IMR-90 (cell line): ENCODE data around the gene NSUN7. TPM values are rescaled to one million over a fixed set of nuclear protein-coding genes. Genes with fewer than 3 reads are reported as not detected.

Source experiments
- ATAC-seq: fragments of 200-7000 bp; cut with Tn5 transposase; 2 replicates; pipeline ENCODE4 v1.9.1; 2020; ENCODE audit warnings: low read depth, mild to moderate bottlenecking, moderate library complexity
- BruUV-seq: library from RNA; stranded (reverse); fragments of 400-500 nt; replicated peaks from 2 replicates; lab custom pipeline; 2021; lab: Mats Ljungman, UMichigan
- CTCF ChIA-PET: fragments of 300-600 bp; formaldehyde crosslinking; extraction: SDS; loops from one replicate; lab custom pipeline; 2021; ENCODE audit warnings: antibody characterized with exemption; lab: Yijun Ruan, JAX
- POLR2A ChIA-PET: fragments of 300-600 bp; sonication (Branson Sonifier 250); formaldehyde crosslinking; loops from one replicate; lab custom pipeline; 2022; ENCODE audit warnings: antibody characterized with exemption; ENCODE audit not compliant: unreplicated experiment; lab: Charles Lee
- DNase-seq: peaks from one replicate; pipeline ENCODE4 v3.0.0; 2013
- H2AFZ ChIP-seq: replicated peaks from 2 replicates; pipeline ENCODE3; 2013; ENCODE audit warnings: low read length, mild to moderate bottlenecking; ENCODE audit not compliant: poor library complexity
- H2AK5ac ChIP-seq: 2 replicates; pipeline ENCODE4 v1.6.1; 2013; ENCODE audit warnings: low read depth, low read length, inconsistent platforms
- H2AK9ac ChIP-seq: replicated peaks from 2 replicates; pipeline ENCODE3; 2013; ENCODE audit warnings: mild to moderate bottlenecking, low read depth, low read length, moderate library complexity; ENCODE audit not compliant: poor library complexity
- H2BK120ac ChIP-seq: 2 replicates; pipeline ENCODE4 v1.6.1; 2013; ENCODE audit warnings: low read depth, low read length, inconsistent platforms
- H2BK15ac ChIP-seq: 3 replicates; pipeline ENCODE4 v1.6.1; 2013; ENCODE audit warnings: low read depth, low read length, inconsistent platforms
- H2BK20ac ChIP-seq: 2 replicates; pipeline ENCODE4 v1.6.1; 2013; ENCODE audit warnings: low read depth, mild to moderate bottlenecking, inconsistent platforms, low read length, moderate library complexity
- H2BK5ac ChIP-seq: 2 replicates; pipeline ENCODE4 v1.6.1; 2013; ENCODE audit warnings: mild to moderate bottlenecking, low read depth, low read length, inconsistent platforms; ENCODE audit not compliant: poor library complexity, severe bottlenecking
- H3K14ac ChIP-seq: replicated peaks from 2 replicates; pipeline ENCODE4 v1.6.1; 2013; ENCODE audit warnings: low read depth, low read length, inconsistent platforms
- H3K18ac ChIP-seq: 2 replicates; pipeline ENCODE4 v1.6.1; 2013; ENCODE audit warnings: low read depth, low read length, control low read depth
- H3K23ac ChIP-seq: 2 replicates; pipeline ENCODE4 v1.6.1; 2013; ENCODE audit warnings: low read depth, low read length, inconsistent platforms
- H3K27ac ChIP-seq: 2 replicates; pipeline ENCODE4 v1.5.1; 2013; ENCODE audit warnings: mild to moderate bottlenecking, control low read depth, low read length; ENCODE audit not compliant: insufficient read depth
- H3K27me3 ChIP-seq: 2 replicates; pipeline ENCODE4 v1.6.1; 2013; ENCODE audit warnings: low read length; ENCODE audit not compliant: control insufficient read depth, insufficient read depth
- H3K36me3 ChIP-seq: 2 replicates; pipeline ENCODE4 v1.6.1; 2013; ENCODE audit warnings: low read length, mixed read lengths; ENCODE audit not compliant: control insufficient read depth, insufficient read depth
- H3K4ac ChIP-seq: 2 replicates; pipeline ENCODE4 v1.6.1; 2013; ENCODE audit warnings: low read depth, low read length, inconsistent platforms
- H3K4me1 ChIP-seq: 2 replicates; pipeline ENCODE4 v1.6.1; 2013; ENCODE audit warnings: low read length, mixed read lengths; ENCODE audit not compliant: control insufficient read depth, insufficient read depth
- H3K4me2 ChIP-seq: 2 replicates; pipeline ENCODE4 v1.6.1; 2013; ENCODE audit warnings: low read depth, mild to moderate bottlenecking, control low read depth, low read length, moderate library complexity
- H3K4me3 ChIP-seq: 2 replicates; pipeline ENCODE4 v1.5.1; 2013; ENCODE audit warnings: low read depth, mild to moderate bottlenecking, control low read depth, low read length, moderate library complexity; ENCODE audit not compliant: insufficient read depth
- H3K56ac ChIP-seq: 2 replicates; pipeline ENCODE4 v1.6.1; 2013; ENCODE audit warnings: low read length, inconsistent platforms; ENCODE audit not compliant: insufficient read depth; ENCODE audit errors: extremely low read depth
- H3K79me1 ChIP-seq, 2 experiments: 2 replicates each; pipeline ENCODE4 v1.6.1; 2013; ENCODE audit warnings: low read length in 2 of 2, inconsistent platforms in 1 of 2, low read depth in 1 of 2
- H3K9ac ChIP-seq: 2 replicates; pipeline ENCODE4 v1.6.1; 2013; ENCODE audit warnings: low read depth, low read length, control low read depth
- H3K9me1 ChIP-seq: 2 replicates; pipeline ENCODE4 v1.6.1; 2013; ENCODE audit warnings: low read length, inconsistent platforms; ENCODE audit not compliant: insufficient read depth
- H3K9me3 ChIP-seq: 2 replicates; pipeline ENCODE4 v1.6.1; 2013; ENCODE audit warnings: low read length; ENCODE audit not compliant: control insufficient read depth, insufficient read depth
- H4K20me1 ChIP-seq: 2 replicates; pipeline ENCODE4 v1.6.1; 2013; ENCODE audit warnings: low read length, inconsistent platforms; ENCODE audit not compliant: insufficient read depth
- H4K5ac ChIP-seq: 2 replicates; pipeline ENCODE4 v1.6.1; 2013; ENCODE audit warnings: mild to moderate bottlenecking, low read depth, low read length, control low read depth
- H4K8ac ChIP-seq, 2 experiments: 2 replicates each; pipeline ENCODE4 v1.6.1; 2013; ENCODE audit warnings: low read depth in 2 of 2, low read length in 2 of 2, control low read depth in 1 of 2, inconsistent platforms in 1 of 2
- H4K91ac ChIP-seq: 2 replicates; pipeline ENCODE4 v1.6.1; 2013; ENCODE audit warnings: low read depth, low read length, inconsistent platforms; ENCODE audit not compliant: insufficient read depth
- MAZ ChIP-seq: IDR thresholded peaks from 2 replicates; pipeline ENCODE4 v1.6.1; 2012; ENCODE audit warnings: low read depth, mild to moderate bottlenecking, low read length, improper control_type of control experiment, moderate library complexity, borderline replicate concordance
- RAD21 ChIP-seq: IDR thresholded peaks from 2 replicates; pipeline ENCODE4 v1.6.1; 2012; ENCODE audit warnings: low read length, improper control_type of control experiment
- WGBS, 2 experiments: methylation state at CpG; one replicate each; pipeline versions ENCODE4 v1.1.5 to v1.1.7; 2013; ENCODE audit warnings: missing lambda C conversion rate in 2 of 2; ENCODE audit not compliant: insufficient read length in 1 of 2; ENCODE audit errors: extremely low coverage in 2 of 2; 5-methylcytosine and 5-hydroxymethylcytosine counted together
- dilution Hi-C: fragments of 300-500 bp; cut with HindIII; formaldehyde crosslinking; loops from one replicate; pipeline ENCODE4 v1.14.3; 2018; ENCODE audit warnings: low sequenced_read_pairs; ENCODE audit not compliant: unreplicated experiment
- in situ Hi-C: fragments of 300-500 bp; cut with MboI; formaldehyde crosslinking; loops from 3 replicates; pipeline ENCODE4 v1.14.3; 2019; ENCODE audit warnings: low sequenced_read_pairs, inconsistent platforms, mixed read lengths
- intact Hi-C: fragments of 100-400 bp; cut with micrococcal nuclease; formaldehyde crosslinking; loops from 2 replicates; pipeline ENCODE4 v1.10.0; 2022
- polyA plus RNA-seq, 3 experiments: library from polyadenylated mRNA; depleted of rRNA; stranded (reverse); fragments of >200 nt; gene quantifications; 2 replicates each; pipeline ENCODE4 v1.2.3, GENCODE V29; 2012; ENCODE audit warnings: low replicate concordance in 1 of 3
- total RNA-seq: library from RNA; depleted of rRNA; stranded (reverse); fragments of >200 nt; gene quantifications from 2 replicates; pipeline ENCODE4 v1.2.3, GENCODE V29; 2012

The NSUN7 gene
- total and polyA plus RNA-seq, 2 of the 4 experiments (the other 2 are of a cell fraction), result not detected

DNA sequence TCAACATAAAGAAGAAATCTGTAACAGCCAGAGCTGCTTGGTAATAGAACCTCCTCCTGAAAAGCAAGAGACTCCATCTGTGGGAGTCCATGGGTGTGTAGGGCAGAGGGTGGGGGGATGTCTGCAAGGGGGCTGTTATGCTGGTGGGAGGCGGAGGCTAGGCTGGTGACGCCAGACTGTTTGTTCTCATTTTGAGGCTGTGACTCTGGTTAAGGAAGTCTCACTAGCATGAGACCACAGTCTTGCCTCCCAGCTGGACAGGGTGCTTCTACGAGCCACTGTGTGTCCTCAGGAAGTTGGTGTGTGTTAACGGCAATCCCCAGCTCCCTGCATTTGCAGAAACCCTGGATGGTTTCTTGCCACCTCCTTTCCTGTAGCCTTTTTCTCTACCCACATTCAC is 79.8 kb downstream of the NSUN7 start:
- Histone ChIP-seq H3K36me3 (peaks cover 14% of the 10 kb centered on the region; the same call in 1 of the 2 replicates), H2AK9ac (peak overlapping the region; percentile 50), H2AFZ (no peak overlapping the region), H3K4me2 (no peak overlapping the region), H3K4me3 (no peak overlapping the region), H3K27ac (no peak overlapping the region), H3K56ac (no peak overlapping the region), H4K8ac (no peak overlapping the region), H3K18ac (no peak overlapping the region), H2AK5ac (no peak overlapping the region), H3K79me1 (no peaks in the 10 kb centered on the region), H4K91ac (no peak overlapping the region), H3K9me3 (no peaks in the 10 kb centered on the region), H2BK20ac (no peak overlapping the region), H2BK120ac (no peak overlapping the region), H3K4me1 (no peaks in the 10 kb centered on the region), H3K23ac (no peak overlapping the region), H3K9ac (no peak overlapping the region), H4K5ac (no peak overlapping the region), H2BK5ac (no peak overlapping the region), H3K9me1 (peaks cover 10% of the 10 kb centered on the region; the same call in 1 of the 2 replicates), H3K27me3 (no peaks in the 10 kb centered on the region), H2BK15ac (no peak overlapping the region), H3K4ac (no peak overlapping the region), H3K14ac (no peak overlapping the region), H4K20me1 (no peaks in the 10 kb centered on the region)
- intact Hi-C loops, result no loop called here
- no TSS peak for BruUV-seq
- CTCF ChIA-PET, result interaction anchor here (1.4 kb wide), 1 partner anchor 12 kb away, joined by 4 read pairs; no protein-coding TSS in a partner anchor
- TF ChIP-seq RAD21 (no peak), MAZ (no peak)
- in situ Hi-C loops, result no loop called here
- dilution Hi-C loops, result no loop called here
- POLR2A ChIA-PET, result no interaction called here
- no CpG with 5 or more reads among the region's 4 CpGs for WGBS, 2 experiments
- ATAC-seq, result no peak
- no peak for DNase-seq
